Sciatic nerve (tissue), 2 donors: Measurements from ENCODE around the gene TUBB1. TPM values are rescaled to one million over a fixed set of nuclear protein-coding genes. Genes with fewer than 3 reads are reported as not detected.
"Not testable (repeated sequence)": the region's sequence is repeated elsewhere in the genome, so short reads cannot be mapped to it uniquely, and the experiment has no call there.

Source experiments
- ATAC-seq: fragments of 200-7000 bp; cut with Tn5 transposase; one replicate; pipeline ENCODE4 v1.9.1; 2020; ENCODE audit warnings: mild to moderate bottlenecking, moderate library complexity
- DNase-seq: peaks from one replicate; pipeline ENCODE4 v3.0.0-alpha.2; 2020; ENCODE audit warnings: low spot score
- intact Hi-C: fragments of 100-400 bp; cut with DNase I; formaldehyde crosslinking; loops from one replicate; pipeline ENCODE4 v1.14.2; 2022
- total RNA-seq: library from RNA; stranded (reverse); fragmentation: NEBNext Ultra II Directional; extraction: Animal tissue kit (Norgen Biotek cat#: 25700); gene quantifications from one replicate; pipeline ENCODE4 v1.2.1, GENCODE V29; 2021
- donor health status: DM: no; HTN: no; CAD: no.
- donor health status: DM: no; HTN: no; CAD: no.

The TUBB1 gene
- total RNA-seq, 1 donor from 2014 or later, result 1.0 TPM

GRCh38 chr20:59032713-59033059 is 13.5 kb downstream of the TUBB1 start:
- DNase-seq, result no peak
- ATAC-seq, result no peak
- intact Hi-C loops, result no loop called here

- intact Hi-C loops, result no loop called here
- no peak for ATAC-seq
Observed at GRCh38 chr20:59033093-59033492, 13.9 kb downstream of the TUBB1 start.

GRCh38 chr20:59033616-59034165 is 14.5 kb downstream of the TUBB1 start:
- DNase-seq (no peak), ATAC-seq (no peak)
- intact Hi-C loops, result no loop called here

More at GRCh38 chr20:59033093-59033492, 13.9 kb downstream of the TUBB1 start:
- DNase-seq, result no peak

GRCh38 chr20:59035381-59035780 is 16.2 kb downstream of the TUBB1 start:
- DNase-seq (no peak), ATAC-seq (no peak)
- intact Hi-C loops, result no loop called here

- DNase-seq (no peak), ATAC-seq (no peak)
- intact Hi-C loops, result no loop called here
Observed at GRCh38 chr20:59037386-59037785, 18.2 kb downstream of the TUBB1 start.

GRCh38 chr20:59039233-59039632 is 20.0 kb downstream of the TUBB1 start:
- ATAC-seq (no peak), DNase-seq (no peak)
- intact Hi-C loops, result no loop called here

- no peak for ATAC-seq
- intact Hi-C loops, result no loop called here
Observed at GRCh38 chr20:59040667-59041066, 21.4 kb downstream of the TUBB1 start.

GRCh38 chr20:59041487-59041886 is 22.3 kb downstream of the TUBB1 start:
- intact Hi-C loops, ATAC-seq, DNase-seq: not testable (repeated sequence)

More at GRCh38 chr20:59040667-59041066, 21.4 kb downstream of the TUBB1 start:
- DNase-seq, result no peak

- intact Hi-C loops, result no loop called here
- no peak for DNase-seq
- peak; percentile 53 for ATAC-seq
Observed at GRCh38 chr20:59042151-59042795, 23.0 kb downstream of the TUBB1 start, which contains the start of gene PRELID3B. PRELID3B (minus strand) TSS chr20:59042786; CDS start chr20:59042730, 56 bp downstream.

- ATAC-seq, result peak; percentile 98
- peak; percentile 95 for DNase-seq
- intact Hi-C loops, result no loop called here
Observed at GRCh38 chr20:59042796-59043631, 23.8 kb downstream of the TUBB1 start.

- ATAC-seq (no peak), DNase-seq (no peak)
- intact Hi-C loops, result no loop called here
Observed at GRCh38 chr20:59043698-59044097, 24.5 kb downstream of the TUBB1 start.

GRCh38 chr20:59044295-59044694 is 25.1 kb downstream of the TUBB1 start:
- ATAC-seq, result no peak
- DNase-seq, result no peak
- intact Hi-C loops, result no loop called here

GRCh38 chr20:59044796-59045195 is 25.6 kb downstream of the TUBB1 start:
- DNase-seq (no peak), ATAC-seq (no peak)
- intact Hi-C loops, result no loop called here

GRCh38 chr20:59046862-59047261 is 27.6 kb downstream of the TUBB1 start:
- ATAC-seq (no peak), DNase-seq (no peak)
- intact Hi-C loops, result no loop called here

GRCh38 chr20:59047938-59048680 is 28.9 kb downstream of the TUBB1 start:
- DNase-seq (no peak), ATAC-seq (no peak)
- intact Hi-C loops, result no loop called here

GRCh38 chr20:59048681-59049030 is 29.4 kb downstream of the TUBB1 start:
- intact Hi-C loops, result no loop called here
- ATAC-seq (no peak), DNase-seq (no peak)

GRCh38 chr20:59050437-59050836 is 31.2 kb downstream of the TUBB1 start:
- DNase-seq (no peak), ATAC-seq (no peak)
- intact Hi-C loops, result no loop called here

GRCh38 chr20:59051666-59052185 is 32.5 kb downstream of the TUBB1 start:
- DNase-seq (no peak), ATAC-seq (no peak)

GRCh38 chr20:59055302-59055701 is 36.1 kb downstream of the TUBB1 start:
- DNase-seq (no peak), ATAC-seq (no peak)
- intact Hi-C loops, result no loop called here

More at GRCh38 chr20:59051666-59052185, 32.5 kb downstream of the TUBB1 start:
- intact Hi-C loops, result no loop called here
